HG03432 (cell line): ENCODE results near the gene VPS13C.
"Not testable (repeated sequence)": the region's sequence is repeated elsewhere in the genome, so short reads cannot be mapped to it uniquely, and the experiment has no call there.

Experiments
- ATAC-seq: cut with Tn5 transposase; IDR thresholded peaks from one replicate; pipeline ENCODE4 v1.9.1; 2021; ENCODE audit warnings: mild to moderate bottlenecking, moderate library complexity; ENCODE audit not compliant: unreplicated experiment

VPS13C gene

GRCh38 chr15:62050115-62050514 is 10.1 kb downstream of the VPS13C start:
- ATAC-seq, result no peak

- ATAC-seq, result not testable (repeated sequence)
Measured at GRCh38 chr15:62048254-62048653, 12.0 kb downstream of the VPS13C start.

- ATAC-seq, result no peak
Measured at GRCh38 chr15:62047282-62047827, 12.9 kb downstream of the VPS13C start.

GRCh38 chr15:62046078-62046743 is 14.0 kb downstream of the VPS13C start:
- peak; percentile 79 for ATAC-seq

- no peak for ATAC-seq
Measured at GRCh38 chr15:62035256-62035924, 24.9 kb downstream of the VPS13C start.

- no peak for ATAC-seq
Measured at GRCh38 chr15:62027916-62028315, 32.3 kb downstream of the VPS13C start.

GRCh38 chr15:62027263-62027565 is 33.0 kb downstream of the VPS13C start:
- no peak for ATAC-seq

GRCh38 chr15:62026487-62027262 is 33.6 kb downstream of the VPS13C start:
- no peak for ATAC-seq

- ATAC-seq, result no peak
Measured at GRCh38 chr15:62021991-62022600, 38.2 kb downstream of the VPS13C start.

GRCh38 chr15:62020576-62021160 is 39.6 kb downstream of the VPS13C start:
- no peak for ATAC-seq

GRCh38 chr15:62005354-62005753 is 54.9 kb downstream of the VPS13C start:
- ATAC-seq, result not testable (repeated sequence)

- ATAC-seq, result no peak
Measured at GRCh38 chr15:61997786-61998185, 62.5 kb downstream of the VPS13C start.

GRCh38 chr15:61996056-61996635 is 64.1 kb downstream of the VPS13C start:
- ATAC-seq, result no peak

- no peak for ATAC-seq
Measured at GRCh38 chr15:61994216-61994615, 66.0 kb downstream of the VPS13C start.

- ATAC-seq, result no peak
Measured at GRCh38 chr15:61992518-61992917, 67.7 kb downstream of the VPS13C start.

GRCh38 chr15:61989667-61990066 is 70.6 kb downstream of the VPS13C start:
- no peak for ATAC-seq

GRCh38 chr15:61987824-61988223 is 72.4 kb downstream of the VPS13C start:
- ATAC-seq, result no peak

GRCh38 chr15:61983081-61983480 is 77.2 kb downstream of the VPS13C start:
- no peak for ATAC-seq

GRCh38 chr15:61978225-61978624 is 82.0 kb downstream of the VPS13C start:
- no peak for ATAC-seq

GRCh38 chr15:61974759-61975158 is 85.5 kb downstream of the VPS13C start:
- no peak for ATAC-seq

GRCh38 chr15:61974118-61974517 is 86.1 kb downstream of the VPS13C start:
- no peak for ATAC-seq
